ENCODE results near the gene ZMYM5.
"Not testable (repeated sequence)": the region's sequence is repeated elsewhere in the genome, so short reads cannot be mapped to it uniquely, and the experiment has no call there.

Gene ZMYM5

GRCh38 chr13:19864024-19864745, 736 bp upstream of the ZMYM5 start:
- H3K27ac ChIP-seq (ENCODE audit: insufficient read depth, low read depth, low read length, poor library complexity, severe bottlenecking) = peak overlapping the region; percentile 85
- no peaks in the 10 kb centered on the region for H3K36me3 ChIP-seq (ENCODE audit: control insufficient read depth, insufficient read depth, low read length)
- no peaks in the 10 kb centered on the region for H3K27me3 ChIP-seq (ENCODE audit: control insufficient read depth, insufficient read depth, low read length, poor library complexity, severe bottlenecking)
- no peaks in the 10 kb centered on the region for H3K9me3 ChIP-seq (ENCODE audit: control insufficient read depth, low read length)
- 30 to 32% methylated on average over 54 of the region's 54 CpGs for WGBS, 2 experiments
- H3K4me1 ChIP-seq (ENCODE audit: control insufficient read depth, insufficient read depth, low read length) = peaks cover 13% of the 10 kb centered on the region
- H3K4me3 ChIP-seq (ENCODE audit: insufficient read depth, low read depth, low read length) = peak overlapping the region; percentile 80

- Histone ChIP-seq H3K36me3 (ENCODE audit: control insufficient read depth, insufficient read depth, low read length) (peaks cover 6% of the 10 kb centered on the region), H3K9me3 (ENCODE audit: control insufficient read depth, low read length) (no peaks in the 10 kb centered on the region), H3K4me1 (ENCODE audit: control insufficient read depth, insufficient read depth, low read length) (peaks cover 13% of the 10 kb centered on the region), H3K4me3 (ENCODE audit: insufficient read depth, low read depth, low read length) (peak overlapping the region; percentile 80), H3K27ac (ENCODE audit: insufficient read depth, low read depth, low read length, poor library complexity, severe bottlenecking) (peak overlapping the region; percentile 90), H3K27me3 (ENCODE audit: control insufficient read depth, insufficient read depth, low read length, poor library complexity, severe bottlenecking) (no peaks in the 10 kb centered on the region)
- WGBS, 2 experiments = 1% methylated on average over 66 of the region's 66 CpGs
Observed at GRCh38 chr13:19862481-19863313, 752 bp downstream of the ZMYM5 start.

- peaks cover 13% of the 10 kb centered on the region for H3K4me1 ChIP-seq (ENCODE audit: control insufficient read depth, insufficient read depth, low read length)
- H3K4me3 ChIP-seq (ENCODE audit: insufficient read depth, low read depth, low read length) = peak overlapping the region; percentile 80
- WGBS, 2 experiments = 70 to 84% methylated on average over 2 to 4 of the region's 4 CpGs
- no peaks in the 10 kb centered on the region for H3K9me3 ChIP-seq (ENCODE audit: control insufficient read depth, low read length)
- H3K27me3 ChIP-seq (ENCODE audit: control insufficient read depth, insufficient read depth, low read length, poor library complexity, severe bottlenecking) = no peaks in the 10 kb centered on the region
- no peak overlapping the region for H3K27ac ChIP-seq (ENCODE audit: insufficient read depth, low read depth, low read length, poor library complexity, severe bottlenecking)
- peaks cover 6% of the 10 kb centered on the region for H3K36me3 ChIP-seq (ENCODE audit: control insufficient read depth, insufficient read depth, low read length)
Observed at GRCh38 chr13:19861762-19862161, 1.7 kb downstream of the ZMYM5 start.

GRCh38 chr13:19860884-19861655, 2.4 kb downstream of the ZMYM5 start:
- Histone ChIP-seq H3K27ac (ENCODE audit: insufficient read depth, low read depth, low read length, poor library complexity, severe bottlenecking) (no peak overlapping the region), H3K27me3 (ENCODE audit: control insufficient read depth, insufficient read depth, low read length, poor library complexity, severe bottlenecking) (no peaks in the 10 kb centered on the region), H3K36me3 (ENCODE audit: control insufficient read depth, insufficient read depth, low read length) (peaks cover 6% of the 10 kb centered on the region), H3K9me3 (ENCODE audit: control insufficient read depth, low read length) (no peaks in the 10 kb centered on the region), H3K4me1 (ENCODE audit: control insufficient read depth, insufficient read depth, low read length) (peaks cover 13% of the 10 kb centered on the region), H3K4me3 (ENCODE audit: insufficient read depth, low read depth, low read length) (no peak overlapping the region)
- WGBS, 2 experiments = 89 to 93% methylated on average over 3 to 4 of the region's 4 CpGs

GRCh38 chr13:19857637-19858036, 5.8 kb downstream of the ZMYM5 start:
- H3K9me3 ChIP-seq (ENCODE audit: control insufficient read depth, low read length); H3K36me3 ChIP-seq (ENCODE audit: control insufficient read depth, insufficient read depth, low read length); H3K27ac ChIP-seq (ENCODE audit: insufficient read depth, low read depth, low read length, poor library complexity, severe bottlenecking); H3K27me3 ChIP-seq (ENCODE audit: control insufficient read depth, insufficient read depth, low read length, poor library complexity, severe bottlenecking); H3K4me3 ChIP-seq (ENCODE audit: insufficient read depth, low read depth, low read length): not testable (repeated sequence)
- 93 to 100% methylated on average over 2 of the region's 2 CpGs for WGBS, 2 experiments
- H3K4me1 ChIP-seq (ENCODE audit: control insufficient read depth, insufficient read depth, low read length) = peaks cover 13% of the 10 kb centered on the region

- H3K9me3 ChIP-seq (ENCODE audit: control insufficient read depth, low read length) = no peaks in the 10 kb centered on the region
- no peak overlapping the region for H3K4me3 ChIP-seq (ENCODE audit: insufficient read depth, low read depth, low read length)
- no peak overlapping the region for H3K27ac ChIP-seq (ENCODE audit: insufficient read depth, low read depth, low read length, poor library complexity, severe bottlenecking)
- H3K27me3 ChIP-seq (ENCODE audit: control insufficient read depth, insufficient read depth, low read length, poor library complexity, severe bottlenecking) = no peaks in the 10 kb centered on the region
- 81 to 100% methylated on average over 1 of the region's 1 CpG for WGBS, 2 experiments
- H3K36me3 ChIP-seq (ENCODE audit: control insufficient read depth, insufficient read depth, low read length) = peaks cover 13% of the 10 kb centered on the region
- no peaks in the 10 kb centered on the region for H3K4me1 ChIP-seq (ENCODE audit: control insufficient read depth, insufficient read depth, low read length)
Observed at GRCh38 chr13:19852766-19853165, 10.7 kb downstream of the ZMYM5 start.

GRCh38 chr13:19845758-19846157, 17.7 kb downstream of the ZMYM5 start:
- Histone ChIP-seq H3K4me3 (ENCODE audit: insufficient read depth, low read depth, low read length) (no peak overlapping the region), H3K27me3 (ENCODE audit: control insufficient read depth, insufficient read depth, low read length, poor library complexity, severe bottlenecking) (no peaks in the 10 kb centered on the region), H3K9me3 (ENCODE audit: control insufficient read depth, low read length) (no peaks in the 10 kb centered on the region), H3K4me1 (ENCODE audit: control insufficient read depth, insufficient read depth, low read length) (no peaks in the 10 kb centered on the region), H3K36me3 (ENCODE audit: control insufficient read depth, insufficient read depth, low read length) (peaks cover 13% of the 10 kb centered on the region), H3K27ac (ENCODE audit: insufficient read depth, low read depth, low read length, poor library complexity, severe bottlenecking) (no peak overlapping the region)
- WGBS, 2 experiments = 95 to 100% methylated on average over 2 of the region's 2 CpGs

- Histone ChIP-seq H3K4me1 (ENCODE audit: control insufficient read depth, insufficient read depth, low read length) (no peaks in the 10 kb centered on the region), H3K27me3 (ENCODE audit: control insufficient read depth, insufficient read depth, low read length, poor library complexity, severe bottlenecking) (no peaks in the 10 kb centered on the region), H3K27ac (ENCODE audit: insufficient read depth, low read depth, low read length, poor library complexity, severe bottlenecking) (no peak overlapping the region), H3K36me3 (ENCODE audit: control insufficient read depth, insufficient read depth, low read length) (peaks cover 8% of the 10 kb centered on the region), H3K9me3 (ENCODE audit: control insufficient read depth, low read length) (no peaks in the 10 kb centered on the region), H3K4me3 (ENCODE audit: insufficient read depth, low read depth, low read length) (no peak overlapping the region)
- WGBS, 2 experiments = 96 to 97% methylated on average over 2 to 3 of the region's 4 CpGs
Observed at GRCh38 chr13:19838865-19839275, 24.6 kb downstream of the ZMYM5 start.

- H3K27me3 ChIP-seq (ENCODE audit: control insufficient read depth, insufficient read depth, low read length, poor library complexity, severe bottlenecking) = no peaks in the 10 kb centered on the region
- no peaks in the 10 kb centered on the region for H3K9me3 ChIP-seq (ENCODE audit: control insufficient read depth, low read length)
- H3K36me3 ChIP-seq (ENCODE audit: control insufficient read depth, insufficient read depth, low read length) = peaks cover 8% of the 10 kb centered on the region
- H3K27ac ChIP-seq (ENCODE audit: insufficient read depth, low read depth, low read length, poor library complexity, severe bottlenecking) = no peak overlapping the region
- no peaks in the 10 kb centered on the region for H3K4me1 ChIP-seq (ENCODE audit: control insufficient read depth, insufficient read depth, low read length)
- H3K4me3 ChIP-seq (ENCODE audit: insufficient read depth, low read depth, low read length) = no peak overlapping the region
- 95 to 100% methylated on average over 1 of the region's 1 CpG for WGBS, 2 experiments
Observed at GRCh38 chr13:19836472-19836871, 27.0 kb downstream of the ZMYM5 start.

- Histone ChIP-seq H3K27me3 (ENCODE audit: control insufficient read depth, insufficient read depth, low read length, poor library complexity, severe bottlenecking) (no peaks in the 10 kb centered on the region), H3K4me1 (ENCODE audit: control insufficient read depth, insufficient read depth, low read length) (no peaks in the 10 kb centered on the region), H3K4me3 (ENCODE audit: insufficient read depth, low read depth, low read length) (no peak overlapping the region), H3K9me3 (ENCODE audit: control insufficient read depth, low read length) (no peaks in the 10 kb centered on the region), H3K36me3 (ENCODE audit: control insufficient read depth, insufficient read depth, low read length) (peaks cover 11% of the 10 kb centered on the region), H3K27ac (ENCODE audit: insufficient read depth, low read depth, low read length, poor library complexity, severe bottlenecking) (no peak overlapping the region)
- WGBS, 2 experiments = 92 to 94% methylated on average over 4 of the region's 4 CpGs
Observed at GRCh38 chr13:19834704-19835103, 28.7 kb downstream of the ZMYM5 start.

Data from ectodermal cell (in vitro differentiated cells).